OCI-LY1 (cell line): ENCODE measurements around the gene WDR74.

Source experiments
- H2AFZ ChIP-seq: fragments of 200-600 bp; sonication (generic), shearing (Covaris generic); 2 replicates; pipeline ENCODE4 v1.6.0; 2014; ENCODE audit warnings: antibody characterized with exemption, mild to moderate bottlenecking, low read length
- H3F3A ChIP-seq: fragments of 200-600 bp; sonication (generic), shearing (Covaris generic); 2 replicates; pipeline ENCODE4 v1.6.0; 2014; ENCODE audit warnings: mild to moderate bottlenecking, antibody characterized with exemption, low read length, moderate library complexity; ENCODE audit not compliant: insufficient read depth
- H3K27ac ChIP-seq: fragments of 200-600 bp; sonication (generic); 2 replicates; pipeline ENCODE4 v1.5.1; 2014; ENCODE audit warnings: low read length, mixed run types, mild to moderate bottlenecking, low read depth; ENCODE audit not compliant: poor library complexity, severe bottlenecking
- H3K27me3 ChIP-seq: fragments of 200-600 bp; sonication (generic); 2 replicates; pipeline ENCODE4 v1.6.0; 2014; ENCODE audit warnings: antibody characterized with exemption, mild to moderate bottlenecking, low read length, moderate library complexity; ENCODE audit not compliant: insufficient read depth
- H3K36me3 ChIP-seq: fragments of 200-600 bp; sonication (generic); 2 replicates; pipeline ENCODE4 v1.6.1; 2014; ENCODE audit warnings: mild to moderate bottlenecking, antibody characterized with exemption, low read length, moderate library complexity, mixed read lengths; ENCODE audit not compliant: insufficient read depth
- H3K4me1 ChIP-seq: fragments of 200-600 bp; sonication (generic); 2 replicates; pipeline ENCODE4 v1.5.1; 2014; ENCODE audit warnings: mild to moderate bottlenecking, low read length, moderate library complexity; ENCODE audit not compliant: insufficient read depth, severe bottlenecking
- H3K4me2 ChIP-seq: fragments of 200-600 bp; sonication (generic), shearing (Covaris generic); 2 replicates; pipeline ENCODE4 v1.6.1; 2014; ENCODE audit warnings: low read length
- H3K4me3 ChIP-seq: fragments of 200-600 bp; sonication (generic); 2 replicates; pipeline ENCODE4 v1.5.1; 2014; ENCODE audit warnings: low read length, low read depth, mild to moderate bottlenecking, mixed read lengths; ENCODE audit not compliant: poor library complexity, severe bottlenecking
- H3K79me2 ChIP-seq: fragments of 200-600 bp; shearing (Covaris generic); 2 replicates; pipeline ENCODE4 v1.6.1; 2016; ENCODE audit warnings: mixed run types, low read length, mixed read lengths; ENCODE audit not compliant: insufficient read depth
- H3K9ac ChIP-seq: fragments of 200-600 bp; sonication (generic), shearing (Covaris generic); 2 replicates; pipeline ENCODE4 v1.6.1; 2014; ENCODE audit warnings: mild to moderate bottlenecking, low read length, mixed read lengths
- H3K9me2 ChIP-seq: fragments of 200-600 bp; sonication (generic), shearing (Covaris generic); 2 replicates; pipeline ENCODE4 v1.6.1; 2014; ENCODE audit warnings: low read depth, mild to moderate bottlenecking, low read length, mixed read lengths
- H3K9me3 ChIP-seq: fragments of 200-600 bp; shearing (Covaris generic); 2 replicates; pipeline ENCODE4 v1.6.1; 2014; ENCODE audit warnings: low read length, mixed read lengths
- H4K20me1 ChIP-seq: fragments of 200-600 bp; sonication (generic), shearing (Covaris generic); 2 replicates; pipeline ENCODE4 v1.6.0; 2016; ENCODE audit warnings: mild to moderate bottlenecking, low read length; ENCODE audit not compliant: insufficient read depth
- EZH2 ChIP-seq: fragments of 200-600 bp; sonication (generic), shearing (Covaris generic); IDR thresholded peaks from 2 replicates; pipeline ENCODE4 v1.8.0; 2017; ENCODE audit warnings: borderline replicate concordance, mixed run types, mild to moderate bottlenecking, antibody characterized with exemption, low read length, moderate library complexity, mixed read lengths
- TF ChIP-seq, protein P1 (sequence below): fragments of 200-600 bp; sonication (generic), shearing (Covaris generic); IDR thresholded peaks from 2 replicates; pipeline ENCODE4 v1.5.1; 2017; ENCODE audit warnings: mild to moderate bottlenecking, antibody characterized with exemption, low read length, moderate library complexity, mixed read lengths

WDR74 gene

DNA sequence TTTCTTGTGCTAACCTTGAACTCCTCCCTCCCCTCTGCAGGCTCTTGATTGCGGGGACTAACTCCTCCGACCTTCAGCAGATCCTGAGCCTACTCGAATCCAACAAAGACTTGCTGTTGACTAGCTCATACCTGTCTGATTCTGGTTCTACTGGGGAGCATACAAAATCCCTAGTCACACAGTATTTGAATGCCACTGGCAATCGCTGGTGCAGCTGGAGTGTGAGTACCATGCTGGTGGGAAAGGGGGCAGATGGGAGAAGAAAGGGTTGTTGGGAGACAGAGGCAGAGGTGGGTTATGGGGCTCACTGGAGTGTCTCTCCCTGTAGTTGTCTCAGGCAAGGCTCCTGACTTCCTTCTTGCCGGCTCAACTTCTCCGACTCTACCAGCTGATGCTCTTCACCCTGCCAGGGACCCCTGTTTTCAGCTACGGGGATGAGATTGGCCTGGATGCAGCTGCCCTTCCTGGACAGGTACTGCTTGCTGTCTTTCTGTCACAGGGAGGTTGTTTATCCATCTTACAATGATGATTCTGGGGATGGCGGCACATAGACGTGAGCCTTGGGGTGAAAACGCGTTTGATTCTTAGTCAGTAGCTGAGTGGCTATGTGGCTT lies 45.9 kb upstream of the WDR74 start:
- H3K27me3 ChIP-seq: no peaks in the 10 kb centered on the region
- no peak for TF ChIP-seq EZH2
- TF ChIP-seq, protein P1, sequence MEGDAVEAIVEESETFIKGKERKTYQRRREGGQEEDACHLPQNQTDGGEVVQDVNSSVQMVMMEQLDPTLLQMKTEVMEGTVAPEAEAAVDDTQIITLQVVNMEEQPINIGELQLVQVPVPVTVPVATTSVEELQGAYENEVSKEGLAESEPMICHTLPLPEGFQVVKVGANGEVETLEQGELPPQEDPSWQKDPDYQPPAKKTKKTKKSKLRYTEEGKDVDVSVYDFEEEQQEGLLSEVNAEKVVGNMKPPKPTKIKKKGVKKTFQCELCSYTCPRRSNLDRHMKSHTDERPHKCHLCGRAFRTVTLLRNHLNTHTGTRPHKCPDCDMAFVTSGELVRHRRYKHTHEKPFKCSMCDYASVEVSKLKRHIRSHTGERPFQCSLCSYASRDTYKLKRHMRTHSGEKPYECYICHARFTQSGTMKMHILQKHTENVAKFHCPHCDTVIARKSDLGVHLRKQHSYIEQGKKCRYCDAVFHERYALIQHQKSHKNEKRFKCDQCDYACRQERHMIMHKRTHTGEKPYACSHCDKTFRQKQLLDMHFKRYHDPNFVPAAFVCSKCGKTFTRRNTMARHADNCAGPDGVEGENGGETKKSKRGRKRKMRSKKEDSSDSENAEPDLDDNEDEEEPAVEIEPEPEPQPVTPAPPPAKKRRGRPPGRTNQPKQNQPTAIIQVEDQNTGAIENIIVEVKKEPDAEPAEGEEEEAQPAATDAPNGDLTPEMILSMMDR: no peak

DNA sequence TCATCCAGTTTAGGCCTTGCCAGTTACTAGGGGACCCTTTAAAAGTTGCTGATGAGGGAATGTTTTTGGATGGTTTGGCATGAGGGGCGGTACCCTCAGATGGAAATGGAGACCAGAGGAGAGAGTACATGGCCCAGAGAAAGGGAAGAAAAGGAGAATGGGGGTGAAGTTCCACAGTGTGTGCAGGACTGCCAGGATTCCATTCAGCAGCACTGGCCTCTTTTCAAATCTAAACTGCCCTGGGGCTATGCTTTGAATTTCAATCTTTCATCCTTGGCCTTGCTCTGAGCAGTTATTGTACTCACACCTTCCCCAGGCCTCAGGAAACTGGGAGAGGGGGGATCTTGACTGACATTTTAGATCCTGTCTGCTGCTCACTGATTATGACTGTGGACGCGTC lies 44.3 kb upstream of the WDR74 start:
- no peaks in the 10 kb centered on the region for H3K27me3 ChIP-seq
- no peaks in the 10 kb centered on the region for H4K20me1 ChIP-seq
- H3K4me1 ChIP-seq: peaks cover 34% of the 10 kb centered on the region
- no peaks in the 10 kb centered on the region for H3F3A ChIP-seq
- 0 out of 2 replicates have a peak overlapping the region, but pooled peaks have one; percentile 6 for H3K4me2 ChIP-seq
- H3K4me3 ChIP-seq: no peak overlapping the region
- TF ChIP-seq, protein P1: no peak
- no peak for TF ChIP-seq EZH2
- H3K9me3 ChIP-seq: no peaks in the 10 kb centered on the region
- no peak overlapping the region for H2AFZ ChIP-seq
- no peak overlapping the region for H3K27ac ChIP-seq
- peaks cover 9% of the 10 kb centered on the region for H3K79me2 ChIP-seq
- peaks cover 85% of the 10 kb centered on the region for H3K36me3 ChIP-seq
- H3K9ac ChIP-seq: peak overlapping the region; percentile 7; the same call in 1 of the 2 replicates
- no peaks in the 10 kb centered on the region for H3K9me2 ChIP-seq

More for the DNA sequence above, 45.9 kb upstream of the WDR74 start:
- no peak overlapping the region for H2AFZ ChIP-seq
- H4K20me1 ChIP-seq: no peaks in the 10 kb centered on the region
- H3K9me3 ChIP-seq: no peaks in the 10 kb centered on the region
- peaks cover 27% of the 10 kb centered on the region for H3K4me1 ChIP-seq
- H3K36me3 ChIP-seq: peaks cover 85% of the 10 kb centered on the region
- no peaks in the 10 kb centered on the region for H3K9me2 ChIP-seq
- H3K27ac ChIP-seq: no peak overlapping the region
- H3K79me2 ChIP-seq: peaks cover 9% of the 10 kb centered on the region
- no peaks in the 10 kb centered on the region for H3F3A ChIP-seq
- no peak overlapping the region for H3K9ac ChIP-seq
- H3K4me2 ChIP-seq: no peak overlapping the region
- no peak overlapping the region for H3K4me3 ChIP-seq

DNA sequence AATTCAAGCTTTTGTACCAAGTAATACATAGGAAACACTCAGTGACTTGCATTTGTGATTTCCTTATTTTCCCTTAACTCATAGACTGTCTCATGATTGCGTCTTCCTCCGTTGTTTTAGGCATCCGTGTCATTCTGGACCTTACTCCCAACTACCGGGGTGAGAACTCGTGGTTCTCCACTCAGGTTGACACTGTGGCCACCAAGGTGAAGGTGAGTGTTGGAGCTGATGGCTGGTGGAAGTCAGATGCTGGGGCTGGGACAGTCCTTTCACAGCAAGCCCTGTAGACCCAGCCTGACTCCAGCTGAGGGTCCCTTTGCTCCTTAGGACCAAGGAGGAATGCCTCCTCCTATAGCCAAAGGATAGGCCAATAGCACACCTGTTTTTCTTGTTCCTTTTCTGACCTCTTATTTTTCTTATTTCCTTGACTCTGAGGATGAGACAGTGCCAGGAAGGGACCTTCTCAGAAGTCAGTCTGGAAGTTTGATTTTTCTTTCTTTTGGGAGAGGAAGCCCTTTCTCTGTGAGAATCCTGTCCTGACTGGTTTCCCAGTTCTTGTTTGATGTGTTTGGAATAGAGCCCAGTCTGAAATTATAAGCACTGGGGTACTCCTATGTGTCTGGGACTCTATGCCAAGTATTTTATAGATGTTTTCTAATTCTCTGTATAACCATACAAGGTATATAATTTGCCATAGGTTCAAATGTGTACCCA lies 43.6 kb upstream of the WDR74 start:
- Histone ChIP-seq H3K27me3 (no peaks in the 10 kb centered on the region), H3K4me1 (peaks cover 34% of the 10 kb centered on the region), H3K4me2 (peak overlapping the region; percentile 93), H3K79me2 (peaks cover 9% of the 10 kb centered on the region), H3K9me2 (no peaks in the 10 kb centered on the region), H3K27ac (no peak overlapping the region), H3F3A (no peaks in the 10 kb centered on the region), H3K36me3 (peaks cover 81% of the 10 kb centered on the region), H3K9me3 (no peaks in the 10 kb centered on the region), H4K20me1 (no peaks in the 10 kb centered on the region), H3K9ac (peak overlapping the region; percentile 98), H2AFZ (no peak overlapping the region), H3K4me3 (peak overlapping the region; percentile 72)
- TF ChIP-seq, protein P1: no peak
- TF ChIP-seq EZH2: no peak
